ENCODE measurements around the gene ARMH3.
A peak's percentile ranks its signal among the peaks of the same experiment; 100 is the strongest.

Gene ARMH3

GRCh38 chr10:101850749-101851148, 205.2 kb downstream of the ARMH3 start:
- no peak for DNase-seq

GRCh38 chr10:101848894-101849351, 207.1 kb downstream of the ARMH3 start:
- no peak for DNase-seq

- no peak for DNase-seq
Measured at GRCh38 chr10:101848408-101848807, 207.6 kb downstream of the ARMH3 start.

- DNase-seq, result no peak
Measured at GRCh38 chr10:101845893-101846292, 210.1 kb downstream of the ARMH3 start.

GRCh38 chr10:101843032-101844021, 212.6 kb downstream of the ARMH3 start, which contains the start of gene KCNIP2:
Gene KCNIP2, minus strand, starts transcription at chr10:101843800. Its CDS starts 232 bp downstream, at chr10:101843568.
- DNase-seq, result peak; percentile 70

GRCh38 chr10:101841826-101842225, 214.1 kb downstream of the ARMH3 start:
- DNase-seq, result no peak

GRCh38 chr10:101840741-101841453, 215.1 kb downstream of the ARMH3 start:
- DNase-seq, result peak; percentile 75

GRCh38 chr10:101840102-101840684, 215.8 kb downstream of the ARMH3 start:
- no peak for DNase-seq

GRCh38 chr10:101839416-101840063, 216.4 kb downstream of the ARMH3 start:
- DNase-seq, result peak; percentile 75

- DNase-seq, result no peak
Measured at GRCh38 chr10:101839002-101839401, 217.0 kb downstream of the ARMH3 start.

- no peak for DNase-seq
Measured at GRCh38 chr10:101838416-101838970, 217.5 kb downstream of the ARMH3 start.

GRCh38 chr10:101837748-101838147, 218.2 kb downstream of the ARMH3 start:
- DNase-seq, result no peak

GRCh38 chr10:101835362-101835761, 220.6 kb downstream of the ARMH3 start:
- DNase-seq, result no peak

GRCh38 chr10:101834341-101834740, 221.6 kb downstream of the ARMH3 start:
- no peak for DNase-seq

- no peak for DNase-seq
Measured at GRCh38 chr10:101833466-101833865, 222.5 kb downstream of the ARMH3 start.

GRCh38 chr10:101832325-101832771, 223.6 kb downstream of the ARMH3 start:
- no peak for DNase-seq

GRCh38 chr10:101831169-101831811, 224.7 kb downstream of the ARMH3 start:
- no peak for DNase-seq

GRCh38 chr10:101830322-101831168, 225.4 kb downstream of the ARMH3 start:
- DNase-seq, result peak; percentile 94

GRCh38 chr10:101829561-101830315, 226.2 kb downstream of the ARMH3 start:
- DNase-seq, result peak; percentile 70
